IPS DF 19.7 (cell line): Measurements from ENCODE around the gene HAO1.
"Not testable (repeated sequence)": the region's sequence is repeated elsewhere in the genome, so short reads cannot be mapped to it uniquely, and the experiment has no call there.

Experiments
- DNase-seq: peaks from one replicate; pipeline ENCODE4 v3.0.0-alpha.2; 2013; ENCODE audit warnings: low read depth, low spot score

HAO1 gene

GRCh38 chr20:7855545-7855944 is 84.7 kb downstream of the HAO1 start:
- no peak for DNase-seq

- no peak for DNase-seq
These were observed 86.8 kb downstream of the HAO1 start for GRCh38 chr20:7853493-7853892.

DNA sequence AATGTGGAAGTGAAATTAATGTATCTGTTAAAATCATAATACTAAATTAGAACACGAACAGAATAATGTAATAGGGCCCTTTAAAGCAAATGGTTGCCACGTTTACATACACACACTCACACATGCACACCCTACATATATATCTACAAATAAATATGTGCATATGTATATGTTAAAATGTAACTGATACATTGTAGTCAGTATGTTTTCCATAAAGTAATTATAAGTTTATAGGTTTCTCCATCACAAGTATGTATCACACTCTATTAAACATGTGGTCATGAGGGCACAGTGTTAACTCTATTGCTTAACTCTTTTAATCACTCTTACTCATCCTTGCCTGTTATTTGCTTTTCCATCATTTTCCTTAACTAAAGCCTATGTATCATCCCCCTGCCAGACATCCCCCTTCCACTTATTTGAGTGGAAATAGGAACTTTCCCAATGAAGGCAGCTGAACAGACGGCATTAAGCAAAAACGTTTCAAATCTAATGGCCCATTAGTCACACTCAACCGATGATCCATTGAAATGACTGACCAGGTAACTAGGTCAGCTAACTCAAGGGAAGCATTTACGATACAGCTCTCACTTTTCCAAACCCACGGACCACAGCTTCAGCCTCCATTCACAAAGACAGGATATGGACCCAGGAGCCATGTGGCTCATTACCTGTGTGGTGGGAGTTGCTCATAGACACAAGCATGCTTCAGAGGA is 89.3 kb downstream of the HAO1 start:
- DNase-seq = no peak

GRCh38 chr20:7849675-7850074 is 90.6 kb downstream of the HAO1 start:
- DNase-seq = no peak

DNA sequence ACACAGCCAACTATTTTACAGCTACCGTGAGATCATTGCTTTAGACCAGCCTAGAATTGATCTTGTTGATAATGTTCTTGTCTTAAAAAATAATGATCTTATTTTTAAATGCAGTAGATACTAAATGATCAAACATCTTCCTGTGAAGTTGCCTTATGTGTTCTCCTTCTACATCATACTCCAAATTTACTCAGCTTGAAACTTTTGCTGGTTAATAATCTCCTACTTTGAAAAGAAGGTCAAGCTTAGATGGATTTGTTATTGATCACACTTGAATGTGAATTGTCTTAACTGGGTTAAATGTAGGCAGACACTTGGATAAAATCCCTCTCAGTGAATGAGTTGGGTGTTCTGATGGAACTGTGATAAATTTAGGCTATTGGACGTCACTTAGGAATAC is 91.9 kb downstream of the HAO1 start:
- no peak for DNase-seq

GRCh38 chr20:7843613-7844012 is 96.6 kb downstream of the HAO1 start:
- no peak for DNase-seq

GRCh38 chr20:7841971-7842310 is 98.3 kb downstream of the HAO1 start:
- no peak for DNase-seq

GRCh38 chr20:7841291-7841970 is 98.8 kb downstream of the HAO1 start:
- DNase-seq = no peak

- DNase-seq = no peak
These were observed 104.2 kb downstream of the HAO1 start for GRCh38 chr20:7836076-7836475.

DNA sequence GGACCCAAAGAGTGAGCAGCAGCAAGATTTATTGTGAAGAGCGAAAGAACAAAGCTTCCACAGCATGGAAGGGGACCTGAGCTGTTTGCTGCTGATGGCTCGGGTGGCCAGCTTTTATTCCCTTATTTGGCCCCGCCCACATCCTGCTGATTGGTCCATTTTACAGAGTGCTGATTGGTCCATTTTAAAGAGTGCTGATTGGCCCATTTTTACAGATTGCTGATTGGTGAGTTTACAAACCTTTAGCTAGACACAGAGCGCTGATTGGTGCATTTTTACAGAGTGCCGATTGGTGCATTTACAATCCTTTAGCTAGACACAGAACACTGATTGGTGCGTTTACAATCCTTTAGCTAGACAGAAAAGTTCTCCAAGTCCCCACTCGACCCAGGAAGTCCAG is 105.8 kb downstream of the HAO1 start:
- DNase-seq = not testable (repeated sequence)
